Measurements from ENCODE around the gene PHACTR2. TPM values are rescaled to one million over a fixed set of nuclear protein-coding genes. Genes with fewer than 3 reads are reported as not detected.
A peak's percentile ranks its signal among the peaks of the same experiment; 100 is the strongest.

Gene PHACTR2
- total and polyA plus RNA-seq, 2 of the 13 experiments (the other 11 are each of a cell fraction or from before 2014, with no cell fraction given): 11.3 to 28.2 TPM

GRCh38 chr6:143677891-143678791 is at the start of gene PHACTR2 (continued):
- TF ChIP-seq ZNF775 (CRISPR knock-in tag; IDR thresholded peaks at IDR 0.05; ENCODE audit: borderline replicate concordance) (0 out of 2 replicates have a peak, but pooled peaks have one; percentile 12), ZNF512B (CRISPR knock-in tag; IDR thresholded peaks at IDR 0.05; ENCODE audit: borderline replicate concordance) (no peak), ZNF776 (CRISPR knock-in tag; IDR thresholded peaks at IDR 0.05) (peak; percentile 78; the same call in 1 of the 2 replicates), ZSCAN25 (CRISPR knock-in tag; IDR thresholded peaks at IDR 0.05) (peak; percentile 74; the same call in 1 of the 2 replicates), TBL1XR1 (IDR thresholded peaks at IDR 0.05; ENCODE audit: borderline replicate concordance, low read length, partially characterized antibody) (peak; percentile 15), HDAC1 (CRISPR knock-in tag; IDR thresholded peaks at IDR 0.05) (peak; percentile 68), NCOA2 (CRISPR knock-in tag; IDR thresholded peaks at IDR 0.05) (0 out of 2 replicates have a peak, but pooled peaks have one; percentile 11), CENPT (CRISPR knock-in tag; IDR thresholded peaks at IDR 0.05; ENCODE audit: low read depth) (0 out of 2 replicates have a peak, but pooled peaks have one; percentile 76), SOX5 (CRISPR knock-in tag; IDR thresholded peaks at IDR 0.05; ENCODE audit: borderline replicate concordance) (0 out of 2 replicates have a peak, but pooled peaks have one; percentile 10), SNAI1 (CRISPR knock-in tag; IDR thresholded peaks at IDR 0.05; ENCODE audit: borderline replicate concordance) (peak; percentile 84), ZNF891 (CRISPR knock-in tag; IDR thresholded peaks at IDR 0.05) (peak; percentile 90), ZFY (CRISPR knock-in tag; IDR thresholded peaks at IDR 0.05) (peak; percentile 89), BCL6 (CRISPR knock-in tag; IDR thresholded peaks at IDR 0.05) (peak; percentile 39; the same call in 1 of the 2 replicates), ZBTB7B (CRISPR knock-in tag; IDR thresholded peaks at IDR 0.05) (peak; percentile 58; the same call in 1 of the 2 replicates), EEA1 (CRISPR knock-in tag; IDR thresholded peaks at IDR 0.05; ENCODE audit: borderline replicate concordance) (peak; percentile 79; the same call in 1 of the 2 replicates), ZNF598 (CRISPR knock-in tag; IDR thresholded peaks at IDR 0.05; ENCODE audit: borderline replicate concordance) (peak; percentile 62; the same call in 1 of the 2 replicates), ZBTB7A (CRISPR knock-in tag; IDR thresholded peaks at IDR 0.05) (0 out of 2 replicates have a peak, but pooled peaks have one; percentile 53), POLR2A (IDR thresholded peaks at IDR 0.05; ENCODE audit: insufficient read depth in 1 of 2, low read depth in 2 of 2, low read length in 2 of 2) (peak; percentile 72 to 85), KLF6 (CRISPR knock-in tag; IDR thresholded peaks at IDR 0.05) (0 out of 2 replicates have a peak, but pooled peaks have one; percentile 30), TBX3 (IDR thresholded peaks at IDR 0.05; ENCODE audit: borderline replicate concordance) (no peak), TRIM24 (CRISPR knock-in tag; IDR thresholded peaks at IDR 0.05) (no peak), KDM5B (CRISPR knock-in tag; IDR thresholded peaks at IDR 0.05; ENCODE audit: borderline replicate concordance) (peak; percentile 95), HES4 (CRISPR knock-in tag; IDR thresholded peaks at IDR 0.05; ENCODE audit: borderline replicate concordance) (peak; percentile 65), ZNF30 (CRISPR knock-in tag; IDR thresholded peaks at IDR 0.05) (no peak), ZNF839 (CRISPR knock-in tag; IDR thresholded peaks at IDR 0.05; ENCODE audit: borderline replicate concordance) (0 out of 2 replicates have a peak, but pooled peaks have one; percentile 76), REXO4 (CRISPR knock-in tag; IDR thresholded peaks at IDR 0.05; ENCODE audit: borderline replicate concordance) (0 out of 2 replicates have a peak, but pooled peaks have one; percentile 38)
- TF ChIP-seq, protein P1, sequence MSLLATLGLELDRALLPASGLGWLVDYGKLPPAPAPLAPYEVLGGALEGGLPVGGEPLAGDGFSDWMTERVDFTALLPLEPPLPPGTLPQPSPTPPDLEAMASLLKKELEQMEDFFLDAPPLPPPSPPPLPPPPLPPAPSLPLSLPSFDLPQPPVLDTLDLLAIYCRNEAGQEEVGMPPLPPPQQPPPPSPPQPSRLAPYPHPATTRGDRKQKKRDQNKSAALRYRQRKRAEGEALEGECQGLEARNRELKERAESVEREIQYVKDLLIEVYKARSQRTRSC (CRISPR knock-in tag; IDR thresholded peaks at IDR 0.05; ENCODE audit: low read depth): no peak

Measured in HepG2 (cell line).